ENCODE results near the gene YTHDF1.

DNA sequence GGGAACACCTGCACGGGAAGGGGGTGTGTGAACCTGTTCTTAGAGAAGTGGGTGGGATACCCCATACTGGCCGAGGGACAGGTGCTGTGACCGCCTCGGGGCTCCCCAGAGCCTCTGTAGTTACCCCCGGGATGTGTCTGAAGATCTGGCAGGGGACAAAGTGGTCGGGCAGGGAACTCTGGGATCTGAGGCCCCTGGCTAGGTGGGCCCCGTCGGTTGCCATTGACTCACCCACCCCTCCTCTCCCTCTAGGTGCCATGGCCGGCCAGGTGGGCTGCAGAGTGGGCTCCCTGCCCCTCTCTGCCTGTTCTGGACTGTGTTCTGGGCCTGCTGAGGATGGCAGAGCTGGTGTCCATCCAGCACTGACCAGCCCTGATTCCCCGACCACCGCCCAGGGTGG, 24.1 kb upstream of the YTHDF1 start:
- TF ChIP-seq CTCF (IDR thresholded peaks at IDR 0.05; ENCODE audit: control extremely low read depth in 1 of 3, insufficient read depth in 1 of 3, low read depth in 1 of 3, low read length in 3 of 3), result no peak
- TF ChIP-seq FOSL1 (IDR thresholded peaks at IDR 0.05; ENCODE audit: insufficient read depth, low read depth, low read length), result no peak

All from H1 (cell line).